Ishikawa (cell line): Measurements from ENCODE around the gene RPN1.

Experiments used
- CEBPB ChIP-seq: IDR thresholded peaks from 2 replicates; pipeline ENCODE4 v1.6.1; 2012
- CREB1 ChIP-seq: IDR thresholded peaks from 2 replicates; pipeline ENCODE4 v1.6.1; 2012; ENCODE audit warnings: low read depth
- EGR1 ChIP-seq: IDR thresholded peaks from 2 replicates; pipeline ENCODE4 v1.6.1; 2012
- EP300 ChIP-seq: IDR thresholded peaks from 2 replicates; pipeline ENCODE4 v1.6.1; 2012; ENCODE audit warnings: borderline replicate concordance
- FOXM1 ChIP-seq: IDR thresholded peaks from 2 replicates; pipeline ENCODE4 v1.6.1; 2012; ENCODE audit warnings: low read depth, borderline replicate concordance
- MAX ChIP-seq: IDR thresholded peaks from 2 replicates; pipeline ENCODE4 v1.6.1; 2012
- NFIC ChIP-seq: IDR thresholded peaks from 2 replicates; pipeline ENCODE4 v1.6.1; 2012
- RAD21 ChIP-seq: IDR thresholded peaks from 2 replicates; pipeline ENCODE4 v1.6.1; 2012; ENCODE audit warnings: low read depth
- TAF1 ChIP-seq: IDR thresholded peaks from 2 replicates; pipeline ENCODE4 v1.6.1; 2012; ENCODE audit warnings: low read depth, mild to moderate bottlenecking
- TCF12 ChIP-seq: IDR thresholded peaks from 2 replicates; pipeline ENCODE4 v1.6.1; 2012; ENCODE audit warnings: low read depth
- YY1 ChIP-seq: IDR thresholded peaks from 2 replicates; pipeline ENCODE4 v1.6.1; 2012; ENCODE audit warnings: low read depth
- TF ChIP-seq, protein P1 (sequence below): IDR thresholded peaks from 2 replicates; pipeline ENCODE4 v1.6.1; 2012; ENCODE audit warnings: low read depth, mild to moderate bottlenecking

GRCh38 chr3:128665362-128666021 lies 14.9 kb upstream of the RPN1 start:
- no peak for TF ChIP-seq FOXM1
- no peak for TF ChIP-seq TAF1
- TF ChIP-seq CEBPB: no peak
- peak; percentile 27 for TF ChIP-seq RAD21
- TF ChIP-seq YY1: no peak
- TF ChIP-seq NFIC: no peak
- no peak for TF ChIP-seq EP300
- TF ChIP-seq CREB1: no peak
- no peak for TF ChIP-seq MAX
- TF ChIP-seq TCF12: no peak
- no peak for TF ChIP-seq EGR1
- TF ChIP-seq, protein P1, sequence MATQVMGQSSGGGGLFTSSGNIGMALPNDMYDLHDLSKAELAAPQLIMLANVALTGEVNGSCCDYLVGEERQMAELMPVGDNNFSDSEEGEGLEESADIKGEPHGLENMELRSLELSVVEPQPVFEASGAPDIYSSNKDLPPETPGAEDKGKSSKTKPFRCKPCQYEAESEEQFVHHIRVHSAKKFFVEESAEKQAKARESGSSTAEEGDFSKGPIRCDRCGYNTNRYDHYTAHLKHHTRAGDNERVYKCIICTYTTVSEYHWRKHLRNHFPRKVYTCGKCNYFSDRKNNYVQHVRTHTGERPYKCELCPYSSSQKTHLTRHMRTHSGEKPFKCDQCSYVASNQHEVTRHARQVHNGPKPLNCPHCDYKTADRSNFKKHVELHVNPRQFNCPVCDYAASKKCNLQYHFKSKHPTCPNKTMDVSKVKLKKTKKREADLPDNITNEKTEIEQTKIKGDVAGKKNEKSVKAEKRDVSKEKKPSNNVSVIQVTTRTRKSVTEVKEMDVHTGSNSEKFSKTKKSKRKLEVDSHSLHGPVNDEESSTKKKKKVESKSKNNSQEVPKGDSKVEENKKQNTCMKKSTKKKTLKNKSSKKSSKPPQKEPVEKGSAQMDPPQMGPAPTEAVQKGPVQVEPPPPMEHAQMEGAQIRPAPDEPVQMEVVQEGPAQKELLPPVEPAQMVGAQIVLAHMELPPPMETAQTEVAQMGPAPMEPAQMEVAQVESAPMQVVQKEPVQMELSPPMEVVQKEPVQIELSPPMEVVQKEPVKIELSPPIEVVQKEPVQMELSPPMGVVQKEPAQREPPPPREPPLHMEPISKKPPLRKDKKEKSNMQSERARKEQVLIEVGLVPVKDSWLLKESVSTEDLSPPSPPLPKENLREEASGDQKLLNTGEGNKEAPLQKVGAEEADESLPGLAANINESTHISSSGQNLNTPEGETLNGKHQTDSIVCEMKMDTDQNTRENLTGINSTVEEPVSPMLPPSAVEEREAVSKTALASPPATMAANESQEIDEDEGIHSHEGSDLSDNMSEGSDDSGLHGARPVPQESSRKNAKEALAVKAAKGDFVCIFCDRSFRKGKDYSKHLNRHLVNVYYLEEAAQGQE: no peak
